Heart left ventricle (tissue), 16 donors: ENCODE data around the gene FAM151A. TPM values are rescaled to one million over a fixed set of nuclear protein-coding genes. Genes with fewer than 3 reads are reported as not detected.

Source experiments
- ATAC-seq, 4 donors: fragments of 200-7000 bp; cut with Tn5 transposase; one replicate each; pipeline ENCODE4 v1.9.1; 2020 to 2022; ENCODE audit warnings: moderate library complexity in 4 of 4, mild to moderate bottlenecking in 3 of 4, moderate number of reproducible peaks in 1 of 4
- DNase-seq, 5 donors: peaks; one replicate each; pipeline ENCODE4 v3.0.0-alpha.2; 2020
- H3K27ac ChIP-seq, 12 donors: fragments of 200-600 bp; sonication (generic) in 4 of 12; one replicate each; pipeline versions ENCODE4 v1.5.0 to v1.8.0; 2016 to 2022; ENCODE audit warnings: mild to moderate bottlenecking in 2 of 12
- H3K27me3 ChIP-seq, 9 donors: fragments of 200-600 bp; sonication (generic) in 2 of 9; one replicate each; pipeline versions ENCODE4 v1.5.1 to v1.8.0; 2016 to 2022; ENCODE audit warnings: mild to moderate bottlenecking in 3 of 9
- H3K36me3 ChIP-seq, 9 donors: fragments of 200-600 bp; sonication (generic) in 2 of 9; one replicate each; pipeline versions ENCODE4 v1.5.0 to v1.8.0; 2018 to 2022; ENCODE audit warnings: mild to moderate bottlenecking in 2 of 9
- H3K4me1 ChIP-seq, 12 donors: fragments of 200-600 bp; sonication (generic) in 4 of 12; one replicate each; pipeline versions ENCODE4 v1.5.0 to v1.8.0; 2016 to 2022; ENCODE audit warnings: mild to moderate bottlenecking in 3 of 12
- H3K4me3 ChIP-seq, 12 donors: fragments of 200-600 bp; sonication (generic) in 4 of 12; one replicate each; pipeline versions ENCODE4 v1.5.0 to v1.8.0; 2017 to 2022; ENCODE audit warnings: mild to moderate bottlenecking in 9 of 12, moderate library complexity in 4 of 12
- H3K9me3 ChIP-seq, 12 donors: fragments of 200-600 bp; sonication (generic) in 4 of 12; one replicate each; pipeline versions ENCODE4 v1.5.0 to v1.8.0; 2016 to 2022; ENCODE audit warnings: mild to moderate bottlenecking in 1 of 12
- CTCF ChIP-seq, 12 donors: fragments of 200-600 bp; sonication (generic) in 4 of 12; IDR thresholded peaks; one replicate each; pipeline versions ENCODE4 v1.5.0 to v1.8.0; 2018 to 2022; ENCODE audit warnings: antibody characterized with exemption in 12 of 12, mild to moderate bottlenecking in 5 of 12
- POLR2A ChIP-seq, 2 donors: fragments of 450-650 bp; IDR thresholded peaks; one replicate each; pipeline ENCODE4 v1.6.1; 2017; ENCODE audit warnings: antibody characterized with exemption in 2 of 2, mild to moderate bottlenecking in 2 of 2, moderate library complexity in 2 of 2
- WGBS, 4 donors: extraction: QIAGEN DNeasy Blood & Tissue Kit in 2 of 4; methylation state at CpG; one replicate each; pipeline versions ENCODE4 v1.1.5 to v1.1.7; 2013 to 2018; 5-methylcytosine and 5-hydroxymethylcytosine counted together
- intact Hi-C, 10 donors: fragments of 100-400 bp; cut with DNase I; formaldehyde crosslinking; loops; one replicate each; pipeline versions ENCODE4 v1.11.1 to v1.14.2; 2022
- polyA plus RNA-seq, 2 donors: library from polyadenylated mRNA; stranded (reverse); fragments of 200-250 nt; gene quantifications; one replicate each; pipeline ENCODE4 v1.2.3, GENCODE V29; 2013
- total RNA-seq, 9 donors: library from RNA; depleted of rRNA in 2 of 9; stranded (reverse); fragments of >200 nt in 2 of 9; fragmentation: NEBNext Ultra II Directional in 3 of 9; extraction: Animal tissue kit (Norgen Biotek cat#: 25700) in 3 of 9; gene quantifications; one replicate each; pipeline versions ENCODE4 v1.1.0 to v1.2.4, GENCODE V29; 2016 to 2023
- donor health status: ischemic (EF 13 %, LVEDD 7.1; RV severe dilation, severe dysfunction).
- donor health status: healthy with polysubstance abuse.
- donor health status: DM: no; HTN: yes; CAD: no.
- donor health status: DM: no; HTN: no; CAD: no.
- donor health status: ischemic (EF 25% LVEDD 6.9; RV normal size, moderate dysfunction).
- donor health status: ischemic (EF 25% LVEDD 5.7; RV mildly dilated, moderate dysfunction).
- donor health status: healthy.
- donor health status: DM: yes; HTN: yes; CAD: no.
- donor health status: ischemic (EF 35%, LVEDD 5.7; RV mildly dilated, moderate dysfunction).
- donor health status: nonischemic (EF 11% LVEDD 7.7; RV severe dilation, severe dysfunction).
- donor health status: DM: yes; HTN: yes; CAD: no.
- donor health status: PGD.
- donor health status: ischemic (EF 29% LVEDD 5.4; RV normal size, mild dysfunction).
- donor health status: nonischemic (EF 23%, LVEDD 6.1; RV moderate dilation, normal function).

The FAM151A gene
- total and polyA plus RNA-seq, 11 donors, result 0.19 to 1.9 (median 0.53) TPM

GRCh38 chr1:54574158-54574778, 49.1 kb downstream of the FAM151A start:
- TF ChIP-seq CTCF (IDR thresholded peaks at IDR 0.05) (no peak), POLR2A (IDR thresholded peaks at IDR 0.05) (no peak)
- Histone ChIP-seq H3K27ac (peak overlapping the region; percentile 66 to 97 (median 89)), H3K4me3 (no peak overlapping the region), H3K4me1 (peaks cover 4 to 79% (median 40%) of the 10 kb centered on the region in 12 donors), H3K27me3 (no peaks in the 10 kb centered on the region), H3K36me3 (peaks cover 0 to 4% (median 0%) of the 10 kb centered on the region in 9 donors), H3K9me3 (no peaks in the 10 kb centered on the region)
- ATAC-seq (peak; percentile 11 to 48 (median 44)), DNase-seq (peak in 1 of 5 donors; percentile 72)
- WGBS, 4 donors, result 70 to 88% (median 78%) methylated on average over 11 to 12 of the region's 12 CpGs
- intact Hi-C loops, result loop anchor here in 1 of 10 donors (2.0 kb wide), 1 partner anchor 25 kb away; the partner anchor contains the start of gene ACOT11

- ATAC-seq (no peak), DNase-seq (no peak)
- H3K27me3 ChIP-seq, result no peaks in the 10 kb centered on the region
- intact Hi-C loops, result no loop called here
- TF ChIP-seq POLR2A (IDR thresholded peaks at IDR 0.05) (no peak), CTCF (IDR thresholded peaks at IDR 0.05) (no peak)
- H3K36me3 ChIP-seq, result peaks cover 0 to 4% (median 0%) of the 10 kb centered on the region in 9 donors
- peak overlapping the region in 11 of 12 donors; percentile 2 to 97 (median 74) for H3K27ac ChIP-seq
- WGBS, 4 donors, result 50 to 65% (median 59%) methylated on average over 2 to 3 of the region's 3 CpGs
- no peak overlapping the region for H3K4me3 ChIP-seq
- no peaks in the 10 kb centered on the region for H3K9me3 ChIP-seq
- peaks cover 4 to 73% (median 33%) of the 10 kb centered on the region in 12 donors for H3K4me1 ChIP-seq
Observed at GRCh38 chr1:54572542-54572850, 50.8 kb downstream of the FAM151A start.

DNA sequence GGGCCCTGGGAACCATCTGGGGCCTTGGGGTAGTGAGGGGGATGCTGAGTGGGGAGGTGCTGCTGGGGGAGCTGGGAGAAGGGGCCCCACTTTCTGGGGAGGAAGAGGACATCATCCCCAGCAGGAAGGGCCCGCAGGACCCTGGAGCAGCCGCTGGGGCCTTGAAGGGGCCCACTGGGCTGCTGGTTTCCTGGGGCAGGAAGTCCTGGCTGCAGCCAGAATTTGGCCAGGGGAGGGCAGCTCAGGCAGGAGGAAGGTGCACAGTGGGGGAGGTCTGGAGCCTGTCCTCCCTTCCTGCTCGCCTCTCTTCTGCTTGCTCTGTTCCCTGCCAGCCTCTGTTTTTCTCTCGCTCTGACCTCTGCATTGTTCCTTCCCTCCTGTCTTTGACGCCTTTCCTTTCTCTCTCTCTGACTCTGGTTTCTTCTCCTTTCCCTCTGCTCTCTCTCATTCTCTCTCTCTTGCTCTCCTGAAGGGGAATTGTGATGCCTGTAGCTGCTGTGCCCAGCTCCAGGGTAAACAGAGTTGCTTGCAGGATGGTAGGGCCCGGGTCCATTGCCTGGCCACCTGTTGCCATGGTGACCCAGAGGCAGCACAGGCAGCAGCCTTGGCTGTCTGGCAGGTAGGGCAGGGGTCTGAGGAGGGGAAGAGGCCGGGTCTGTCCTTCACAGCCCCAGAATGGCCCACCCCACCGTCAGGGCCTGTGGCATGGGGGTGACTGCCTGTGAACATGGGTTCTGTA, 51.4 kb downstream of the FAM151A start:
- Histone ChIP-seq H3K4me1 (peaks cover 4 to 68% (median 31%) of the 10 kb centered on the region in 12 donors), H3K4me3 (no peak overlapping the region), H3K36me3 (peaks cover 0 to 4% (median 0%) of the 10 kb centered on the region in 9 donors), H3K27me3 (no peaks in the 10 kb centered on the region), H3K27ac (peak overlapping the region; percentile 2 to 97 (median 67)), H3K9me3 (no peaks in the 10 kb centered on the region)
- 29 to 40% (median 31%) methylated on average over 8 of the region's 8 CpGs for WGBS, 4 donors
- intact Hi-C loops, result no loop called here
- TF ChIP-seq CTCF (IDR thresholded peaks at IDR 0.05) (no peak), POLR2A (IDR thresholded peaks at IDR 0.05) (no peak)
- ATAC-seq (peak in 1 of 4 donors; percentile 16), DNase-seq (no peak)

- no peaks in the 10 kb centered on the region for H3K9me3 ChIP-seq
- no peaks in the 10 kb centered on the region for H3K27me3 ChIP-seq
- WGBS, 4 donors, result 45 to 72% (median 61%) methylated on average over 3 of the region's 3 CpGs
- peaks cover 0 to 4% (median 0%) of the 10 kb centered on the region in 9 donors for H3K36me3 ChIP-seq
- no peak overlapping the region for H3K4me3 ChIP-seq
- TF ChIP-seq POLR2A (IDR thresholded peaks at IDR 0.05) (no peak), CTCF (IDR thresholded peaks at IDR 0.05) (no peak)
- H3K4me1 ChIP-seq, result peaks cover 4 to 66% (median 29%) of the 10 kb centered on the region in 12 donors
- ATAC-seq (no peak), DNase-seq (no peak)
- peak overlapping the region in 11 of 12 donors; percentile 2 to 97 (median 74) for H3K27ac ChIP-seq
- intact Hi-C loops, result no loop called here
Observed at GRCh38 chr1:54571326-54571725, 52.0 kb downstream of the FAM151A start.
